Thoracic aorta (tissue), 2 donors: ENCODE results near the gene MAGI1. TPM values are rescaled to one million over a fixed set of nuclear protein-coding genes. Genes with fewer than 3 reads are reported as not detected.

Experiments
- ATAC-seq: fragments of 150-250 bp; one replicate; pipeline ENCODE4 v1.8.0; 2017; ENCODE audit warnings: low read depth; ENCODE audit not compliant: insufficient number of reproducible peaks, low FRiP score
- DNase-seq: peaks from one replicate; pipeline ENCODE4 v3.0.0-alpha.2; 2020; ENCODE audit warnings: low spot score
- H3K27ac ChIP-seq, 2 donors: fragments of 200-600 bp; sonication (generic); 1 replicate in 1 of 2; 2 replicates in 1 of 2; pipeline ENCODE4 v1.5.1; 2016; ENCODE audit warnings: mild to moderate bottlenecking in 2 of 2, moderate library complexity in 2 of 2
- H3K27me3 ChIP-seq: fragments of 200-600 bp; sonication (generic); replicated peaks from 2 replicates; pipeline ENCODE4 v1.6.0; 2016; ENCODE audit warnings: mild to moderate bottlenecking; ENCODE audit not compliant: insufficient read depth
- H3K36me3 ChIP-seq: fragments of 200-600 bp; sonication (generic); one replicate; pipeline ENCODE4 v1.5.1; 2016
- H3K4me1 ChIP-seq, 2 donors: fragments of 200-600 bp; sonication (generic); 1 replicate in 1 of 2; 2 replicates in 1 of 2; pipeline versions ENCODE4 v1.5.1 to v1.6.0; 2016; ENCODE audit warnings: low read depth in 2 of 2, mild to moderate bottlenecking in 1 of 2; ENCODE audit not compliant: control insufficient read depth in 1 of 2
- H3K4me3 ChIP-seq: fragments of 200-600 bp; sonication (generic); 2 replicates; pipeline ENCODE4 v1.5.1; 2016; ENCODE audit warnings: mild to moderate bottlenecking
- H3K9me3 ChIP-seq: fragments of 200-600 bp; sonication (generic); 2 replicates; pipeline ENCODE4 v1.5.1; 2016
- CTCF ChIP-seq: fragments of 200-600 bp; sonication (generic); IDR thresholded peaks from one replicate; pipeline ENCODE4 v1.5.1; 2019; ENCODE audit warnings: antibody characterized with exemption
- total RNA-seq, 2 donors: library from RNA; depleted of rRNA; stranded (reverse); fragments of >200 nt; gene quantifications; one replicate each; pipeline versions ENCODE4 v1.1.0 to v1.2.3, GENCODE V29; 2016

MAGI1 gene
- total RNA-seq, 2 donors from 2014 or later, result 48.2 to 88.5 TPM

GRCh38 chr3:65503776-65504175 lies 534.9 kb downstream of the MAGI1 start:
- no peak overlapping the region for H3K4me3 ChIP-seq
- no peak for TF ChIP-seq CTCF
- DNase-seq, result no peak
- H3K27ac ChIP-seq, result no peak overlapping the region
- no peaks in the 10 kb centered on the region for H3K27me3 ChIP-seq
- no peaks in the 10 kb centered on the region for H3K4me1 ChIP-seq
- no peaks in the 10 kb centered on the region for H3K36me3 ChIP-seq
- no peak for ATAC-seq
- no peaks in the 10 kb centered on the region for H3K9me3 ChIP-seq

- ATAC-seq (no peak), DNase-seq (no peak)
- no peak for TF ChIP-seq CTCF
- Histone ChIP-seq H3K4me3 (no peak overlapping the region), H3K4me1 (no peaks in the 10 kb centered on the region), H3K27ac (no peak overlapping the region), H3K27me3 (no peaks in the 10 kb centered on the region), H3K9me3 (no peaks in the 10 kb centered on the region), H3K36me3 (no peaks in the 10 kb centered on the region)
Observed at GRCh38 chr3:65502526-65502925, 536.2 kb downstream of the MAGI1 start.

- Histone ChIP-seq H3K9me3 (no peaks in the 10 kb centered on the region), H3K4me1 (no peaks in the 10 kb centered on the region), H3K27me3 (no peaks in the 10 kb centered on the region), H3K36me3 (no peaks in the 10 kb centered on the region), H3K27ac (no peak overlapping the region), H3K4me3 (no peak overlapping the region)
- ATAC-seq (no peak), DNase-seq (no peak)
- no peak for TF ChIP-seq CTCF
Observed at GRCh38 chr3:65500398-65501306, 538.1 kb downstream of the MAGI1 start.

GRCh38 chr3:65497846-65498245 lies 540.9 kb downstream of the MAGI1 start:
- no peak overlapping the region for H3K4me3 ChIP-seq
- DNase-seq (no peak), ATAC-seq (no peak)
- H3K36me3 ChIP-seq, result no peaks in the 10 kb centered on the region
- no peak overlapping the region for H3K27ac ChIP-seq
- no peaks in the 10 kb centered on the region for H3K4me1 ChIP-seq
- no peak for TF ChIP-seq CTCF
- H3K9me3 ChIP-seq, result no peaks in the 10 kb centered on the region
- H3K27me3 ChIP-seq, result no peaks in the 10 kb centered on the region

GRCh38 chr3:65497236-65497635 lies 541.5 kb downstream of the MAGI1 start:
- Histone ChIP-seq H3K9me3 (no peaks in the 10 kb centered on the region), H3K27ac (no peak overlapping the region), H3K4me3 (no peak overlapping the region), H3K4me1 (no peaks in the 10 kb centered on the region), H3K27me3 (no peaks in the 10 kb centered on the region), H3K36me3 (no peaks in the 10 kb centered on the region)
- ATAC-seq (no peak), DNase-seq (no peak)
- TF ChIP-seq CTCF, result no peak
